Measurements from ENCODE around the gene IL13RA1.
"Not testable (repeated sequence)": the region's sequence is repeated elsewhere in the genome, so short reads cannot be mapped to it uniquely, and the experiment has no call there.

Gene IL13RA1

GRCh38 chrX:118795528-118796280, 68.3 kb downstream of the IL13RA1 start:
- no peak for DNase-seq

GRCh38 chrX:118802857-118803256, 75.5 kb downstream of the IL13RA1 start:
- DNase-seq = no peak

- no peak for DNase-seq
Observed at GRCh38 chrX:118807151-118808017, 80.0 kb downstream of the IL13RA1 start.

- not testable (repeated sequence) for DNase-seq
Observed at GRCh38 chrX:118817257-118817656, 89.9 kb downstream of the IL13RA1 start.

GRCh38 chrX:118823263-118824172, 96.1 kb downstream of the IL13RA1 start, which contains the start of gene ZCCHC12:
Gene ZCCHC12, plus strand, starts transcription at chrX:118823824. Its CDS starts 1,421 bp downstream, at chrX:118825245.
- peak; percentile 29 for DNase-seq

- no peak for DNase-seq
Observed at GRCh38 chrX:118824173-118824730, 96.8 kb downstream of the IL13RA1 start.

- no peak for DNase-seq
Observed at GRCh38 chrX:118825227-118825626, 97.8 kb downstream of the IL13RA1 start.

GRCh38 chrX:118839334-118839958, 112.0 kb downstream of the IL13RA1 start:
- DNase-seq = no peak

Measured in DMS 273 treated with DMSO at 0.1 percent for 48 hours (cell line).